PC-3 (cell line): ENCODE measurements around the gene COX4I1. TPM values are rescaled to one million over a fixed set of nuclear protein-coding genes. Genes with fewer than 3 reads are reported as not detected.

Source experiments
- ATAC-seq: fragments of 200-7000 bp; cut with Tn5 transposase; 2 replicates; pipeline ENCODE4 v1.9.1; 2020; ENCODE audit warnings: mild to moderate bottlenecking, moderate library complexity
- BruUV-seq: library from RNA; stranded (reverse); fragments of 400-500 nt; replicated peaks from 2 replicates; lab custom pipeline; 2021; lab: Mats Ljungman, UMichigan
- CTCF ChIA-PET: fragments of 300-600 bp; sonication (Branson Sonifier 250); formaldehyde crosslinking; loops from one replicate; lab custom pipeline; 2022; ENCODE audit warnings: antibody characterized with exemption; lab: Charles Lee
- POLR2A ChIA-PET: fragments of 300-600 bp; sonication (Branson Sonifier 250); formaldehyde crosslinking; loops from one replicate; lab custom pipeline; 2022; ENCODE audit warnings: antibody characterized with exemption; ENCODE audit not compliant: unreplicated experiment; lab: Charles Lee
- DNase-seq: peaks from one replicate; pipeline ENCODE4 v3.0.0-alpha.2; 2015
- H2AFZ ChIP-seq: fragments of 300-600 bp; sonication (generic); 2 replicates; pipeline ENCODE4 v1.6.0; 2016; ENCODE audit warnings: antibody characterized with exemption, low read length
- H3F3A ChIP-seq: fragments of 300-600 bp; sonication (generic); one replicate; pipeline ENCODE4 v1.6.0; 2017; ENCODE audit warnings: antibody characterized with exemption, low read length, control low read depth, mild to moderate bottlenecking; ENCODE audit not compliant: unreplicated experiment
- H3K27ac ChIP-seq: fragments of 300-600 bp; sonication (generic); 2 replicates; pipeline ENCODE4 v1.5.1; 2016; ENCODE audit warnings: mild to moderate bottlenecking, low read length
- H3K27me3 ChIP-seq: fragments of 300-600 bp; sonication (generic); 2 replicates; pipeline ENCODE4 v1.6.1; 2016; ENCODE audit warnings: low read length, mixed read lengths
- H3K36me3 ChIP-seq: fragments of 300-600 bp; sonication (generic); 2 replicates; pipeline ENCODE4 v1.6.1; 2016; ENCODE audit warnings: low read depth, mixed run types, low read length, mixed read lengths
- H3K4me1 ChIP-seq: fragments of 300-600 bp; sonication (generic); 2 replicates; pipeline ENCODE4 v1.5.1; 2016; ENCODE audit warnings: low read length; ENCODE audit not compliant: insufficient read depth
- H3K4me2 ChIP-seq: fragments of 300-600 bp; sonication (generic); 2 replicates; pipeline ENCODE4 v1.6.0; 2016; ENCODE audit warnings: low read length
- H3K4me3 ChIP-seq: fragments of 300-600 bp; sonication (generic); 2 replicates; pipeline ENCODE4 v1.5.1; 2016; ENCODE audit warnings: mild to moderate bottlenecking, low read length, mixed read lengths
- H3K79me2 ChIP-seq: fragments of 300-600 bp; sonication (generic); 2 replicates; pipeline ENCODE4 v1.6.1; 2017; ENCODE audit warnings: low read length, mixed read lengths
- H3K9ac ChIP-seq: fragments of 300-600 bp; sonication (generic); 2 replicates; pipeline ENCODE4 v1.6.0; 2016; ENCODE audit warnings: mild to moderate bottlenecking, low read length
- H3K9me2 ChIP-seq: fragments of 300-600 bp; sonication (generic); replicated peaks from 2 replicates; pipeline ENCODE4 v1.6.1; 2016; ENCODE audit warnings: mixed run types, low read length, mixed read lengths
- H3K9me3 ChIP-seq: fragments of 300-600 bp; sonication (generic); 2 replicates; pipeline ENCODE4 v1.6.1; 2016; ENCODE audit warnings: low read length, mixed read lengths
- H4K20me1 ChIP-seq: fragments of 300-600 bp; sonication (generic); 2 replicates; pipeline ENCODE4 v1.6.1; 2016; ENCODE audit warnings: low read length, mixed read lengths
- EZH2 ChIP-seq: fragments of 300-600 bp; sonication (generic); IDR thresholded peaks from one replicate; pipeline ENCODE4 v1.6.1; 2017; ENCODE audit warnings: antibody characterized with exemption, mild to moderate bottlenecking, low read length; ENCODE audit not compliant: unreplicated experiment
- EZH2phosphoT487 ChIP-seq: fragments of 300-600 bp; sonication (generic); IDR thresholded peaks from 2 replicates; pipeline ENCODE4 v1.6.1; 2018; ENCODE audit warnings: mild to moderate bottlenecking, antibody characterized with exemption, low read length, borderline replicate concordance
- intact Hi-C: fragments of 100-400 bp; cut with micrococcal nuclease; formaldehyde crosslinking; loops from 2 replicates; pipeline ENCODE4 v1.9.0; 2023
- total RNA-seq: library from RNA; depleted of rRNA; stranded (reverse); fragments of >200 nt; gene quantifications from 2 replicates; pipeline ENCODE4 v1.2.3, GENCODE V29; 2014
- TF ChIP-seq, protein P1 (sequence below): fragments of 300-600 bp; sonication (generic); conservative IDR thresholded peaks from 2 replicates; pipeline ENCODE4 v1.5.1; 2017; ENCODE audit warnings: antibody characterized with exemption, low read depth, mild to moderate bottlenecking, low read length

The COX4I1 gene
- total RNA-seq, 1 experiment from 2014 or later: 598 TPM

DNA sequence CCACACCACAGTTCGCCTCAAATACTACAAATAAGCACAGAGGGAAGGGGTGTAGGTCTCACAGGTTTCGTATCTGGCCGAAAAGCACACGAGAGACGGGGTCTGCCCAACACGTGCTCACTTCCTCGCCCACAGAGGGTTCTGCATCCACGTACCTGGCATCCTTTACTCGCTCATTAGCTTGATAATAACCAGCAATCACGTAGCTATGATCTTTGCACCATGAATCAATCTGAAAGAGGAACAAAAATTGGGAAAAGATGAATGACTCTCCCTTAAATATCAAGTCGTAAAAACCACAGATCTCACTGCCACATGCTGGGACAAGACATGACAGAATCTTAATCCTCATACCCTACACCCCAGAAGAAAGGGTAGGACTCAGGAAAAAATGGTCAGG lies 10.7 kb upstream of the COX4I1 start:
- Histone ChIP-seq H3K27me3 (no peaks in the 10 kb centered on the region), H3K27ac (no peak overlapping the region), H3K4me3 (no peak overlapping the region), H3K9me3 (no peaks in the 10 kb centered on the region), H2AFZ (no peak overlapping the region), H3F3A (no peaks in the 10 kb centered on the region), H3K9me2 (no peaks in the 10 kb centered on the region), H3K4me1 (no peaks in the 10 kb centered on the region), H3K9ac (no peak overlapping the region), H3K4me2 (no peak overlapping the region), H4K20me1 (peaks cover 5% of the 10 kb centered on the region; the same call in 1 of the 2 replicates), H3K36me3 (peaks cover 13% of the 10 kb centered on the region; the same call in 1 of the 2 replicates), H3K79me2 (peaks cover 43% of the 10 kb centered on the region)
- ChIA-PET POLR2A (no interaction called here), CTCF (no interaction called here)
- no peak for TF ChIP-seq EZH2phosphoT487
- TF ChIP-seq EZH2: no peak
- TF ChIP-seq, protein P1, sequence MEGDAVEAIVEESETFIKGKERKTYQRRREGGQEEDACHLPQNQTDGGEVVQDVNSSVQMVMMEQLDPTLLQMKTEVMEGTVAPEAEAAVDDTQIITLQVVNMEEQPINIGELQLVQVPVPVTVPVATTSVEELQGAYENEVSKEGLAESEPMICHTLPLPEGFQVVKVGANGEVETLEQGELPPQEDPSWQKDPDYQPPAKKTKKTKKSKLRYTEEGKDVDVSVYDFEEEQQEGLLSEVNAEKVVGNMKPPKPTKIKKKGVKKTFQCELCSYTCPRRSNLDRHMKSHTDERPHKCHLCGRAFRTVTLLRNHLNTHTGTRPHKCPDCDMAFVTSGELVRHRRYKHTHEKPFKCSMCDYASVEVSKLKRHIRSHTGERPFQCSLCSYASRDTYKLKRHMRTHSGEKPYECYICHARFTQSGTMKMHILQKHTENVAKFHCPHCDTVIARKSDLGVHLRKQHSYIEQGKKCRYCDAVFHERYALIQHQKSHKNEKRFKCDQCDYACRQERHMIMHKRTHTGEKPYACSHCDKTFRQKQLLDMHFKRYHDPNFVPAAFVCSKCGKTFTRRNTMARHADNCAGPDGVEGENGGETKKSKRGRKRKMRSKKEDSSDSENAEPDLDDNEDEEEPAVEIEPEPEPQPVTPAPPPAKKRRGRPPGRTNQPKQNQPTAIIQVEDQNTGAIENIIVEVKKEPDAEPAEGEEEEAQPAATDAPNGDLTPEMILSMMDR: no peak
- BruUV-seq: no TSS peak
- intact Hi-C loops: no loop called here
- DNase-seq (no peak), ATAC-seq (no peak)

DNA sequence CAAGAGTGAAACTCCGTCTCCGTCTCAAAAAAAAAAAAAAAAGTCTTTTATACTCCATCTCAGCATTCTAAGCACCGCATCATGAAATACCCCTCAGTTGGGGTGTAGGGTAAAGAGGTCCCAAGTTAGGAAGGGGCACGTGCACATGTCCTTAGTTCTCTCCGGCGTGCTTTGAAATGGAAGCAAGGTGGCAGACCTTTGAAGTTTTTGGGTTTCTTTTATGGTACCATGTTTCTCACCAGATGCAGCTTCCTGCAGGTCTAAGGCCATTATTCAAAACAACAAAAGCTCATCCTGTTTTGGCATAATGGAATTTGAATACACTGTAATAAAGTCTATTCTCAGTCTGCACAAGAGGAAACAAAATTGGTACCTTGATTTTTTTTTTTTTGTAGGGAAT lies 9.7 kb upstream of the COX4I1 start:
- Histone ChIP-seq H3K79me2 (peaks cover 52% of the 10 kb centered on the region), H4K20me1 (peaks cover 9% of the 10 kb centered on the region; the same call in 1 of the 2 replicates), H3K27me3 (no peaks in the 10 kb centered on the region), H3K9me3 (no peaks in the 10 kb centered on the region), H3K36me3 (peaks cover 13% of the 10 kb centered on the region; the same call in 1 of the 2 replicates), H3K9me2 (no peaks in the 10 kb centered on the region), H3F3A (no peaks in the 10 kb centered on the region), H2AFZ (no peak overlapping the region), H3K4me2 (no peak overlapping the region), H3K4me1 (no peaks in the 10 kb centered on the region), H3K9ac (no peak overlapping the region), H3K27ac (no peak overlapping the region), H3K4me3 (no peak overlapping the region)
- ChIA-PET POLR2A (no interaction called here), CTCF (no interaction called here)
- ATAC-seq (no peak), DNase-seq (no peak)
- intact Hi-C loops: no loop called here
- TF ChIP-seq EZH2 (no peak), EZH2phosphoT487 (no peak)
- TF ChIP-seq, protein P1: no peak
- no TSS peak for BruUV-seq

DNA sequence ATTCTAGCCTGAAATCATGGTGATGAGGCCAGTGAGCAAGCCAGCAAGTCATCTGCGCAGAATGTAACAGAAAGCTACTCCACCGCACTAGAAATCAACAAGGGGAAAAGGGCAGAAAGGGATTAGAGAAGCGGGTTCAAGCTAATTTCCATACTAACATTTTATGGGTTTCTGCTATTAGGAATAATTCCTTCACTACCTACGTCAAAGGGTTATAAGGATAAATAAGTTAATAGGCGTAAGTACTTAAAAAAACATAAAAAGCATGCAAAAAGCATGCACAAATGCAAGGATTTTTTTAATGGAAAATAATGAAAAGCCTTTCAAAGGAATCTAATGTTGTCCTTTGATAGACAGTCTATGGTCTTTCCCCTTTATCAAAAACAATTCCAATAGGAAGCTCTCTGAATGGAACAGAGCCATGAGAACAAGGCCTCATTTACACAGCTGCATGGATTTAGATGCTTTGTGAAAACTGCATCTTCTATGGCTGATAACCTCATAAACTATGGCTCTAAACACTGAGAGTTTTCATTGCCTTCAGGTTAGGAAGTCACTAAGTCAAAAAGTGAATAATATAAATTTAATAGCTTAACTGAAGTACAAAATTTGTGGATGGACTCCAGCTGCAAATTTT lies 5.7 kb upstream of the COX4I1 start:
- H3K4me1 ChIP-seq: peaks cover 6% of the 10 kb centered on the region; the same call in 1 of the 2 replicates
- TF ChIP-seq, protein P1: no peak
- TF ChIP-seq EZH2phosphoT487: no peak
- no peak for TF ChIP-seq EZH2
- ATAC-seq (no peak), DNase-seq (no peak)
- CTCF ChIA-PET: no interaction called here
- H3F3A ChIP-seq: no peaks in the 10 kb centered on the region
- no peak overlapping the region for H3K4me3 ChIP-seq
- no peak overlapping the region for H3K9ac ChIP-seq
- peaks cover 22% of the 10 kb centered on the region; the same call in 1 of the 2 replicates for H4K20me1 ChIP-seq
- intact Hi-C loops: no loop called here
- H3K9me3 ChIP-seq: no peaks in the 10 kb centered on the region
- POLR2A ChIA-PET: no interaction called here
- no peak overlapping the region for H3K4me2 ChIP-seq
- no peak overlapping the region for H3K27ac ChIP-seq
- no peaks in the 10 kb centered on the region for H3K27me3 ChIP-seq
- no peak overlapping the region for H2AFZ ChIP-seq
- H3K9me2 ChIP-seq: no peaks in the 10 kb centered on the region
- peaks cover 7% of the 10 kb centered on the region; the same call in 1 of the 2 replicates for H3K36me3 ChIP-seq
- no TSS peak for BruUV-seq
- peaks cover 89% of the 10 kb centered on the region for H3K79me2 ChIP-seq
